Parathyroid adenoma (tissue), 2 donors: ENCODE results near the gene CD244.

Source experiments
- H2AFZ ChIP-seq: fragments of 300-600 bp; sonication (generic); one replicate; pipeline ENCODE4 v1.7.0; 2017; ENCODE audit warnings: antibody characterized with exemption, mild to moderate bottlenecking
- H3K27ac ChIP-seq: fragments of 300-600 bp; sonication (generic); one replicate; pipeline ENCODE4 v1.7.0; 2017
- H3K27me3 ChIP-seq: fragments of 300-600 bp; sonication (generic); one replicate; pipeline ENCODE4 v1.7.0; 2017; ENCODE audit warnings: low read length; ENCODE audit not compliant: control insufficient read depth, insufficient read depth
- H3K36me3 ChIP-seq: fragments of 300-600 bp; sonication (generic); one replicate; pipeline ENCODE4 v1.7.0; 2017; ENCODE audit warnings: low read length; ENCODE audit not compliant: control insufficient read depth, insufficient read depth
- H3K4me1 ChIP-seq: fragments of 300-600 bp; sonication (generic); one replicate; pipeline ENCODE4 v1.7.0; 2017; ENCODE audit warnings: control low read depth
- H3K4me2 ChIP-seq: fragments of 300-600 bp; sonication (generic); one replicate; pipeline ENCODE4 v1.7.0; 2017; ENCODE audit warnings: low read length
- H3K4me3 ChIP-seq: fragments of 300-600 bp; sonication (generic); one replicate; pipeline ENCODE4 v1.7.0; 2017; ENCODE audit warnings: low read depth, low read length
- H3K79me2 ChIP-seq: fragments of 300-600 bp; sonication (generic); one replicate; pipeline ENCODE4 v1.7.0; 2017; ENCODE audit warnings: control low read depth
- H3K9ac ChIP-seq: fragments of 300-600 bp; sonication (generic); one replicate; pipeline ENCODE4 v1.7.0; 2017; ENCODE audit warnings: mild to moderate bottlenecking
- H3K9me3 ChIP-seq: fragments of 300-600 bp; sonication (generic); one replicate; pipeline ENCODE4 v1.7.0; 2017; ENCODE audit warnings: low read length; ENCODE audit not compliant: control insufficient read depth
- CTCF ChIP-seq: fragments of 300-600 bp; sonication (generic); IDR thresholded peaks from one replicate; pipeline ENCODE4 v1.7.0; 2017; ENCODE audit warnings: antibody characterized with exemption, mild to moderate bottlenecking
- donor health status: primary hyperparathyroidism.

The CD244 gene

GRCh38 chr1:160801836-160802580, 60.7 kb downstream of the CD244 start:
- Histone ChIP-seq H3K4me2 (no peak overlapping the region), H3K9ac (no peak overlapping the region), H3K9me3 (no peaks in the 10 kb centered on the region), H3K4me3 (no peak overlapping the region), H3K27me3 (no peaks in the 10 kb centered on the region), H3K79me2 (no peaks in the 10 kb centered on the region), H2AFZ (no peak overlapping the region), H3K27ac (no peak overlapping the region), H3K36me3 (no peaks in the 10 kb centered on the region), H3K4me1 (no peaks in the 10 kb centered on the region)
- no peak for TF ChIP-seq CTCF

GRCh38 chr1:160800645-160801408, 61.9 kb downstream of the CD244 start:
- H3K27me3 ChIP-seq = no peaks in the 10 kb centered on the region
- no peaks in the 10 kb centered on the region for H3K36me3 ChIP-seq
- H3K9me3 ChIP-seq = no peaks in the 10 kb centered on the region
- H3K4me2 ChIP-seq = no peak overlapping the region
- no peak overlapping the region for H2AFZ ChIP-seq
- TF ChIP-seq CTCF = no peak
- H3K27ac ChIP-seq = no peak overlapping the region
- H3K4me1 ChIP-seq = no peaks in the 10 kb centered on the region
- no peak overlapping the region for H3K9ac ChIP-seq
- H3K4me3 ChIP-seq = no peak overlapping the region
- no peaks in the 10 kb centered on the region for H3K79me2 ChIP-seq

- no peak overlapping the region for H3K9ac ChIP-seq
- no peak overlapping the region for H3K27ac ChIP-seq
- no peaks in the 10 kb centered on the region for H3K4me1 ChIP-seq
- H3K9me3 ChIP-seq = no peaks in the 10 kb centered on the region
- no peaks in the 10 kb centered on the region for H3K27me3 ChIP-seq
- H3K36me3 ChIP-seq = no peaks in the 10 kb centered on the region
- H3K4me3 ChIP-seq = no peak overlapping the region
- no peak for TF ChIP-seq CTCF
- H3K79me2 ChIP-seq = no peaks in the 10 kb centered on the region
- no peak overlapping the region for H2AFZ ChIP-seq
- no peak overlapping the region for H3K4me2 ChIP-seq
Observed at GRCh38 chr1:160800142-160800541, 62.5 kb downstream of the CD244 start.

GRCh38 chr1:160799641-160800040, 63.0 kb downstream of the CD244 start:
- no peaks in the 10 kb centered on the region for H3K79me2 ChIP-seq
- TF ChIP-seq CTCF = no peak
- no peaks in the 10 kb centered on the region for H3K4me1 ChIP-seq
- H3K4me2 ChIP-seq = no peak overlapping the region
- H3K4me3 ChIP-seq = no peak overlapping the region
- no peak overlapping the region for H3K27ac ChIP-seq
- no peak overlapping the region for H2AFZ ChIP-seq
- H3K9ac ChIP-seq = no peak overlapping the region
- H3K36me3 ChIP-seq = no peaks in the 10 kb centered on the region
- no peaks in the 10 kb centered on the region for H3K27me3 ChIP-seq
- H3K9me3 ChIP-seq = no peaks in the 10 kb centered on the region
